Measurements from ENCODE around the gene EI24.

- no peak for TF ChIP-seq POLR2A (IDR thresholded peaks at IDR 0.05; ENCODE audit: low read length)
- no peak for TF ChIP-seq GATA1 (IDR thresholded peaks at IDR 0.05; ENCODE audit: low read depth, low read length)
These were observed 31.4 kb downstream of the EI24 start for GRCh38 chr11:125600663-125601062.

Measured in erythroblast (primary cell).